Measurements from ENCODE around the gene TMEM260. TPM values are rescaled to one million over a fixed set of nuclear protein-coding genes. Genes with fewer than 3 reads are reported as not detected.

The TMEM260 gene
- total RNA-seq (10 to 100 TPM in 8 of 9 donors, 1 to 10 TPM in 1; 9.1 to 26.6 (median 19.0) TPM), polyA plus RNA-seq (10 to 100 TPM; 12.4 to 21.6 (median 14.3) TPM)
- long read RNA-seq, donor 1, full-length matches to known transcripts, result 1 of 1 reads
- long read RNA-seq, donor 1, partial matches to known transcripts, result 0 of 1 reads
- long read RNA-seq, donor 1, other reads (novel, unspliced or antisense), result 0 of 1 reads
- long read RNA-seq, donor 2, full-length matches to known transcripts, result 2 of 2 reads
- long read RNA-seq, donor 2, partial matches to known transcripts, result 0 of 2 reads
- long read RNA-seq, donor 2, other reads (novel, unspliced or antisense), result 0 of 2 reads
- long read RNA-seq, donor 3, result 0 reads
- long read RNA-seq, donor 4, full-length matches to known transcripts, result 2 of 6 reads
- long read RNA-seq, donor 4, partial matches to known transcripts, result 1 of 6 reads
- long read RNA-seq, donor 4, other reads (novel, unspliced or antisense), result 3 of 6 reads
- long read RNA-seq, donor 5, full-length matches to known transcripts, result 19 of 28 reads
- long read RNA-seq, donor 5, partial matches to known transcripts, result 2 of 28 reads
- long read RNA-seq, donor 5, other reads (novel, unspliced or antisense), result 7 of 28 reads
- long read RNA-seq, donor 6, result 0 reads
- long read RNA-seq, donor 7, result 0 reads
- long read RNA-seq, donor 8, full-length matches to known transcripts, result 1 of 1 reads
- long read RNA-seq, donor 8, partial matches to known transcripts, result 0 of 1 reads
- long read RNA-seq, donor 8, other reads (novel, unspliced or antisense), result 0 of 1 reads
- long read RNA-seq, donor 9, full-length matches to known transcripts, result 1 of 1 reads
- long read RNA-seq, donor 9, partial matches to known transcripts, result 0 of 1 reads
- long read RNA-seq, donor 9, other reads (novel, unspliced or antisense), result 0 of 1 reads
- long read RNA-seq, donor 10, full-length matches to known transcripts, result 3 of 3 reads
- long read RNA-seq, donor 10, partial matches to known transcripts, result 0 of 3 reads
- long read RNA-seq, donor 10, other reads (novel, unspliced or antisense), result 0 of 3 reads

- TF ChIP-seq, protein P1, sequence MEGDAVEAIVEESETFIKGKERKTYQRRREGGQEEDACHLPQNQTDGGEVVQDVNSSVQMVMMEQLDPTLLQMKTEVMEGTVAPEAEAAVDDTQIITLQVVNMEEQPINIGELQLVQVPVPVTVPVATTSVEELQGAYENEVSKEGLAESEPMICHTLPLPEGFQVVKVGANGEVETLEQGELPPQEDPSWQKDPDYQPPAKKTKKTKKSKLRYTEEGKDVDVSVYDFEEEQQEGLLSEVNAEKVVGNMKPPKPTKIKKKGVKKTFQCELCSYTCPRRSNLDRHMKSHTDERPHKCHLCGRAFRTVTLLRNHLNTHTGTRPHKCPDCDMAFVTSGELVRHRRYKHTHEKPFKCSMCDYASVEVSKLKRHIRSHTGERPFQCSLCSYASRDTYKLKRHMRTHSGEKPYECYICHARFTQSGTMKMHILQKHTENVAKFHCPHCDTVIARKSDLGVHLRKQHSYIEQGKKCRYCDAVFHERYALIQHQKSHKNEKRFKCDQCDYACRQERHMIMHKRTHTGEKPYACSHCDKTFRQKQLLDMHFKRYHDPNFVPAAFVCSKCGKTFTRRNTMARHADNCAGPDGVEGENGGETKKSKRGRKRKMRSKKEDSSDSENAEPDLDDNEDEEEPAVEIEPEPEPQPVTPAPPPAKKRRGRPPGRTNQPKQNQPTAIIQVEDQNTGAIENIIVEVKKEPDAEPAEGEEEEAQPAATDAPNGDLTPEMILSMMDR (IDR thresholded peaks at IDR 0.05), result peak; percentile 83 to 93 (median 90)
- peak; percentile 45 to 60 for TF ChIP-seq POLR2A (IDR thresholded peaks at IDR 0.05)
- intact Hi-C loops (cut with DNase I), result no loop called here
- peak; percentile 81 to 93 (median 86) for DNase-seq
- Histone ChIP-seq H3K36me3 (replicated peaks in 1 of 2) (no peaks in the 10 kb centered on the region), H3K4me3 (peak within 1 kb of the TSS; percentile 53 to 97 (median 88)), H3K9me3 (replicated peaks in 1 of 3) (no peaks in the 10 kb centered on the region), H3K27me3 (no peaks in the 10 kb centered on the region), H3K4me1 (replicated peaks in 1 of 2) (peaks cover 8 to 37% of the 10 kb centered on the region in 2 donors), H3K27ac (peak within 1 kb of the TSS; percentile 1 to 92 (median 80))
- 0% methylated on average over 15 to 60 of the region's 60 CpGs for WGBS, 4 donors
These were observed at the start of gene TMEM260 for GRCh38 chr14:56579345-56580220. Gene TMEM260 (plus strand): TSS chr14:56579798. CDS start chr14:56579915, 117 bp downstream.

- Histone ChIP-seq H3K4me1 (replicated peaks in 1 of 2) (no peaks in the 10 kb centered on the region), H3K27ac (no peak overlapping the region), H3K9me3 (replicated peaks in 1 of 3) (no peaks in the 10 kb centered on the region), H3K27me3 (no peaks in the 10 kb centered on the region), H3K36me3 (replicated peaks in 1 of 2) (no peaks in the 10 kb centered on the region), H3K4me3 (no peak overlapping the region)
- TF ChIP-seq POLR2A (IDR thresholded peaks at IDR 0.05), result no peak
- TF ChIP-seq, protein P1 (IDR thresholded peaks at IDR 0.05), result no peak
- intact Hi-C loops (cut with DNase I), result no loop called here
- no peak for DNase-seq
- 85 to 92% (median 89%) methylated on average over 7 of the region's 7 CpGs for WGBS, 4 donors
These were observed 47.1 kb upstream of the TMEM260 start for GRCh38 chr14:56532546-56532945.

- intact Hi-C loops (cut with DNase I), result no loop called here
- no peak for DNase-seq
- H3K4me1 ChIP-seq (replicated peaks in 1 of 2), result no peaks in the 10 kb centered on the region
- H3K27me3 ChIP-seq, result peaks cover under 1% of the 10 kb centered on the region
- TF ChIP-seq, protein P1 (IDR thresholded peaks at IDR 0.05), result no peak
- no peak for TF ChIP-seq POLR2A (IDR thresholded peaks at IDR 0.05)
- no peak overlapping the region for H3K27ac ChIP-seq
- H3K9me3 ChIP-seq (replicated peaks in 1 of 3), result no peaks in the 10 kb centered on the region
- WGBS, 4 donors, result 82 to 93% (median 91%) methylated on average over 6 to 10 of the region's 10 CpGs
- no peak overlapping the region for H3K4me3 ChIP-seq
- no peaks in the 10 kb centered on the region for H3K36me3 ChIP-seq (replicated peaks in 1 of 2)
These were observed 44.9 kb upstream of the TMEM260 start for GRCh38 chr14:56534656-56535055.
